Retinal pigment epithelial cell (primary cell): ENCODE data around the gene TPD52L2.

Source experiments
- DNase-seq: peaks from one replicate; pipeline ENCODE4 v3.0.0-alpha.2; 2010; ENCODE audit warnings: low read depth
- H3K4me3 ChIP-seq: 2 replicates; pipeline ENCODE4 v1.5.1; 2011; ENCODE audit warnings: mild to moderate bottlenecking, low read length, control low read depth, moderate library complexity
- TF ChIP-seq, protein P1 (sequence below): conservative IDR thresholded peaks from 2 replicates; pipeline ENCODE4 v1.5.1; 2011; ENCODE audit warnings: low read depth, low read length, control low read depth, inconsistent platforms

Gene TPD52L2

DNA sequence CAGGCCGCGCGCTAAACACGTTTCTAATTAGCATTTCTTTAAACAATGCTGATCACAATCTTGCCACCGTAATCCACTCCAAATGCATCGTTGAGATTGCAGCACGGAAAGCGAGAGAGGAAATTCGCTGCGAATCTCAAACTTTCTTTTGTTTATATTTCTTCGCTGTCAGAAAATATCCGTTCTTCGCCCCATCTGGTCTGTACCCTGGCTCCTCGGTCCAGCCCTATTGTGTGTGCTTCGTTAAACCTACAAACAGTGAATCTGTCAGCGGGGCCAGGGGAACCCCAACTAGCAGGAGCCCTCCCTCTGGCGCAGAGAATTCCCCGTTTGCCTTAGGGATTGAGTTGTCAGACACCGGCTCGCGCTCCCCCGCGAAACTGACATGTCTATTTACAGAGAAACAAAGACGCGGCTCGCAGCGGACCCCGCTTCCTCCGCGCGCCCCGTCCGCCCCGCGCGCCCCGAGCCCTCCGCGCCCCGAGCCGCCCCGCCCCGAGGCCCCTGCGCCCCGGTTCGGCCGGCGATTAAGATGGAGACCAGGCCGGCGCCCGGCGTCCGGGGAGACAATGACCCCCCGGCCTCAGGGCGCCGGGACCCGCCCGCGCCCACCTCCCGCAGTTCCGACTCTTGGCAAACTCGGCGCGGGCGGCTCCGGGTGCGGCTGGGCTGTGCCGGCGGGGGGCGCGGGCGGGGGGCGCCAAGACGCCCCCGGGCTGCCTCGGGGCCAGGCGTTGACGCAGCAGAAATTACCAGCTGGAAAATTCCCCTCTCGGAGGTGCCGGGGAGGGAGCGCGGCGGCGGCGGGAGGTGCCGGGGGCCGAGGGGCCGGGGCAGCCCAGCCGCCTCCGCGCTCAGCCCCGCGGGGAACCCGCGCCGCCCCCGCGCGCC is 34.9 kb upstream of the TPD52L2 start:
- DNase-seq, result no peak
- peak overlapping the region; percentile 43 for H3K4me3 ChIP-seq
- TF ChIP-seq, protein P1, sequence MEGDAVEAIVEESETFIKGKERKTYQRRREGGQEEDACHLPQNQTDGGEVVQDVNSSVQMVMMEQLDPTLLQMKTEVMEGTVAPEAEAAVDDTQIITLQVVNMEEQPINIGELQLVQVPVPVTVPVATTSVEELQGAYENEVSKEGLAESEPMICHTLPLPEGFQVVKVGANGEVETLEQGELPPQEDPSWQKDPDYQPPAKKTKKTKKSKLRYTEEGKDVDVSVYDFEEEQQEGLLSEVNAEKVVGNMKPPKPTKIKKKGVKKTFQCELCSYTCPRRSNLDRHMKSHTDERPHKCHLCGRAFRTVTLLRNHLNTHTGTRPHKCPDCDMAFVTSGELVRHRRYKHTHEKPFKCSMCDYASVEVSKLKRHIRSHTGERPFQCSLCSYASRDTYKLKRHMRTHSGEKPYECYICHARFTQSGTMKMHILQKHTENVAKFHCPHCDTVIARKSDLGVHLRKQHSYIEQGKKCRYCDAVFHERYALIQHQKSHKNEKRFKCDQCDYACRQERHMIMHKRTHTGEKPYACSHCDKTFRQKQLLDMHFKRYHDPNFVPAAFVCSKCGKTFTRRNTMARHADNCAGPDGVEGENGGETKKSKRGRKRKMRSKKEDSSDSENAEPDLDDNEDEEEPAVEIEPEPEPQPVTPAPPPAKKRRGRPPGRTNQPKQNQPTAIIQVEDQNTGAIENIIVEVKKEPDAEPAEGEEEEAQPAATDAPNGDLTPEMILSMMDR, result no peak

DNA sequence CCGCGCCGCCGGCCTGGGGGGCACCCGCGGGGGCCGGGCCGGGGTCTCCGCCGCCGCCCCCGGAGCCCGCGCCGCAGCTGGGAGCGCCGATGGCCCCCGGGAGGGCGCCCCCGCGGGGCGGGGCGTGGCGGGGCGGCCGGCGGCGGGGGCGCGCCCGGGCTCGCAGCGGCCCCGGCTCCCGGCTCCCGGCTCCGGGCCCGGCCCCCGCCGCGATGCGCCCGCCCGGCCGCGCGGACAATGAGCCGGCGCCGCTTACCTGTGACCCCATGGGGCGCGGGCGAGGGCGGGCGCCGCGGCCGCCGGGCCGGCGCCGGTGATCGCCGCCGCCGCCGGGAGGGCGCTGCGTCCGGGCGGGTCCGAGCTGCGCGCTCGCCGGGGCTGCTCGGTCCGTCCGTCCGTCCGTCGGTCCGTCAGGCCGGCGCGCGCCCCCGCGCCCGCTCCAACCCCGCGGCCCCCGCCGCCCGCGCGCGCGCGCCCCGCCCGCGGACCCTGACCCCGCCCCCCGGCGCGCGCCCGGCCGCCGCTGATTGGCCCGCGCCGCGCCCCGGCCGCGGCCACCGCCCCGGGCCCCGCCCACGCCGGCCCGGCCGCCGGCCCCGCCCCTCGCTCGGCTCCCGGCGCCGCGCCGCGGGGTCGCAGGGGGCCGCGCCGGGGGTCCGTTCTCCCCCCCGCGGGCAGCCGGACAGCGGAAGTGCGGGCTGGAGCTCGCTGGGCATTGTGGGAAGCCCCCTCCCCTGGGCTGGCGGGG is 34.1 kb upstream of the TPD52L2 start, which contains the start of gene ZBTB46:
Gene ZBTB46, minus strand, starts transcription at position 424 of the 748 bp plus-strand sequence. CDS start 40,507 bp downstream, outside the sequence.
- TF ChIP-seq, protein P1, result no peak
- DNase-seq, result no peak

DNA sequence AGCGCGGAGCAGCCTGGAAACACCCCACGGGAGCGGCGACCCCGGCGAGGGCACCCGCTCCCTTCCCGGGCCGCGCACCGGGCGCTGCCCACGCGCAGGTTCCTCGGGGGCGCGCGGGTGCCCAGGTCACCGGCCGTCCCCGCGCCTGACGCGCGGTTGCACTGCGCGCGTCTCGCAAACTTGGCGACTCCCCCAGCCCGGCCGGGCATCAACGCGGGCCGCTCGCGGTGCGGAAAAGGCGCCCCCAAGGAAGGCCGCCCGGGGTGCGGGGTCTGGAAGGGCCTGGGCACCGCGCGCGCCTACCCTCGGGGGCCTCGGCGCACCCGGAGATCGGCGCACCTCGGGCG is 33.5 kb upstream of the TPD52L2 start:
- DNase-seq, result no peak
- TF ChIP-seq, protein P1, result no peak
- H3K4me3 ChIP-seq, result no peak overlapping the region

More for the DNA sequence above, 34.1 kb upstream of the TPD52L2 start, which contains the start of gene ZBTB46:
- H3K4me3 ChIP-seq, result peak within 1 kb of the TSS; percentile 43

DNA sequence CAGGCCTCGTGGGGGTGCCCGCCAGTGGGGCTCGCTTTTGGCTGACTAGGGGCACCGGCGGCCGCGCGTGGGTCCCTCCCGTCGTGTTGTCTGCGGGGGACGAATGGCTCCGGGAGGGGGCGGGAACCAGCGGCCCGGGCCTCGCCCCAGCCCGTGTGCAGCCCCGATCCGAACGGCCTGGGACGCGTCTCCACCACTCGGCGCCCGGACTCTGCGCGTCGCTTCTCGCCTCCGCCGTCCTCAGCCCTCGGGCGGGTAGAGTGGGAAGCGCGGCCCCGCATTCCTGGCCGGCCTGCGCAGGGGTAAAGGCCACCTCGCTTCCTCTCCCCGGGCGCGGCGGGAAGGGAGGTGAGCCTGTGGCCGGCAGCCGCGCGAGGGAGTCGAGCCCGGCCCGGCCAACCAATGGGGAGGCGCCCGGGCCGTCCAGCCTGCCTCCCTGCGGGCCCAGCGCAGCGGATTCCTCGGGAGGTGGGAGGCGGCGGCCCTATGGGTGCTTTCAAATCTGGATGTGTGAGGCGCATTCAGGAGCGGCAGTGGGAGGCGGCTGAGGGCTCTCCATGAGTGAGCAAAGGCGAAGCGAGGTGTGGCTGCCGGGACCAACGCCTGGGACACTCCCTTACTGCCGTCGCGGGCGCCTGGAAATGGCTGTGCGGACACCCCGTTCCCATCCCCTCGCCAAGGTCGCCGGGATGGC is 32.9 kb upstream of the TPD52L2 start:
- no peak for DNase-seq
- no peak overlapping the region for H3K4me3 ChIP-seq
- TF ChIP-seq, protein P1, result no peak

DNA sequence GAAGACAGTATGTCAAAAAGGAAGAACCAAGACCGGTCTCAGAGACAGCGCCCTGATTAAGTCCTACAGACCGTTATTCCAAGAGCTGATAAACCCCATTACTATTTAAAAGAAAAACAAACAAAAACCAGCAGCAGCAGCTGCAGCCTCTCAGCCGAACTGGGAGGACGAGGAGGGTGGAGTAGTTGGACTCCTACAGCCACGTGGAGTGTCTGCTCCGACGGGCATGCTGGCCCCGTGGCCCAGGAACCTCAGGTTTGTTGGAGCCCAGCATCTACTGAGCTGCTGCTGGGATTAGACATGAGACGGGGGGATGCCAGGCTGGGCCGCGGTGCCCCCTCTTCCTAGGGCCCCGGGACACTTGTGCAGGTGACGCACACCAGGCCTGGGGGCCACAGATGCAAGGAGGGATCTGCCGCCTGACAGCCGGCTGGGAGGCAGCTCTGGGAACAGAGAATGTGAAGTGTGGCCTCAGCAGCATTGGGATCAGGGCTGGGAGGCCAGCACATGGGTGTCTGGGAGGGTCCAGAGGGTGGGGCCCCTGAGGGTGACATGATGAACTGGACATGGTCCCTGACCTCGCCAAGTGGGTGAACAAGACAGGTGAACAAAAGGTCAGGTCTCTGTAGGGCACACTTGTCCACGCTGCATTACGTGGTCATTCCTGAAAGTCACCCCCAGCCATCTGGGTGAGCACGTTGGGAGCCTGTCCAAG is 31.1 kb upstream of the TPD52L2 start:
- no peak overlapping the region for H3K4me3 ChIP-seq

DNA sequence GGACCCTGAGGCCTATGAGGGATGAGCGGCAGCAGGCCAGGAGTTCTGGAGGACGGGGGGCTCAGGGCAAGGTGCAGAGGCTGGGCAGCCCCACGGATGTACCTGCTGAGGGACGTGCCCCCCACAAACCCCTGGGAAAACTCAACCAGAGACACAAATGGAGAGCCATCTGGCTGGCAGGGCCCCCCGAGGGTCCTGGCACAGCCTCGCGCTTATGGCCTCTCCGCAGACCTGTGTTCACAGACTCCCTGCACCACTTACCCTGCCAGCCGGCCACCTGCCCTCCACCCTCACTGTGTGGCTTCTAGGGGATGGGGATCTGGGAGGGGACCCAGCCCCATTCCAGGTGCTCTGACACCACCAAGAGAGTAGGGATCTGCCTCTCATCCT is 30.6 kb upstream of the TPD52L2 start:
- no peak for DNase-seq
- TF ChIP-seq, protein P1, result no peak
- H3K4me3 ChIP-seq, result no peak overlapping the region

More for the DNA sequence above, 31.1 kb upstream of the TPD52L2 start:
- DNase-seq, result no peak
- TF ChIP-seq, protein P1, result no peak
